AML-193 (cell line): ENCODE results near the gene NCLN.
"Not testable (repeated sequence)": the region's sequence is repeated elsewhere in the genome, so short reads cannot be mapped to it uniquely, and the experiment has no call there.

Experiments used
- DNase-seq, 2 experiments: peaks; one replicate each; lab custom pipeline; 2025; lab: John Stamatoyannopoulos, UW

Gene NCLN

GRCh38 chr19:3185461-3186159, at the start of gene NCLN:
NCLN (plus strand) TSS chr19:3185930; CDS start chr19:3186031, 101 bp downstream.
- DNase-seq: peak; percentile 88 to 93

GRCh38 chr19:3135961-3136683, 49.6 kb upstream of the NCLN start, which contains the start of gene GNA15:
GNA15 (plus strand) TSS chr19:3136033; CDS start chr19:3136451, 418 bp downstream.
- DNase-seq: peak; percentile 55 to 59

GRCh38 chr19:3136684-3137055, 49.1 kb upstream of the NCLN start:
- DNase-seq: no peak

GRCh38 chr19:3137119-3137518, 48.6 kb upstream of the NCLN start:
- DNase-seq: no peak

- no peak for DNase-seq
These were observed 47.5 kb upstream of the NCLN start for GRCh38 chr19:3138268-3138667.

GRCh38 chr19:3140667-3141038, 45.1 kb upstream of the NCLN start:
- DNase-seq: no peak

- DNase-seq: peak; percentile 80 to 91
These were observed 43.4 kb upstream of the NCLN start for GRCh38 chr19:3142292-3142670.

GRCh38 chr19:3142781-3143337, 42.9 kb upstream of the NCLN start:
- no peak for DNase-seq

- no peak for DNase-seq
These were observed 39.6 kb upstream of the NCLN start for GRCh38 chr19:3145909-3146676.

GRCh38 chr19:3146677-3147100, 39.0 kb upstream of the NCLN start:
- no peak for DNase-seq

- no peak for DNase-seq
These were observed 37.2 kb upstream of the NCLN start for GRCh38 chr19:3148503-3148902.

- no peak for DNase-seq
These were observed 36.6 kb upstream of the NCLN start for GRCh38 chr19:3149089-3149488.

- DNase-seq: no peak
These were observed 35.9 kb upstream of the NCLN start for GRCh38 chr19:3149526-3150505.

GRCh38 chr19:3150739-3151329, 34.9 kb upstream of the NCLN start:
- no peak for DNase-seq

GRCh38 chr19:3151563-3152418, 33.9 kb upstream of the NCLN start:
- no peak for DNase-seq

GRCh38 chr19:3152419-3152780, 33.3 kb upstream of the NCLN start:
- no peak for DNase-seq

- DNase-seq: no peak
These were observed 32.2 kb upstream of the NCLN start for GRCh38 chr19:3153286-3154230.

GRCh38 chr19:3154447-3154846, 31.3 kb upstream of the NCLN start:
- not testable (repeated sequence) for DNase-seq
